BJ (cell line): ENCODE data around the gene FBXL14. TPM values are rescaled to one million over a fixed set of nuclear protein-coding genes. Genes with fewer than 3 reads are reported as not detected.

Experiments used
- CTCF ChIA-PET: fragments of 350-600 bp; formaldehyde crosslinking; extraction: SDS; loops from one replicate; lab custom pipeline; 2021; ENCODE audit warnings: antibody characterized with exemption, inconsistent platforms; lab: Yijun Ruan, JAX
- POLR2A ChIA-PET: fragments of 300-600 bp; sonication (Branson Sonifier 250); formaldehyde crosslinking; extraction: SDS; loops from one replicate; lab custom pipeline; 2021; ENCODE audit warnings: antibody characterized with exemption; lab: Charles Lee
- DNase-seq: peaks from one replicate; pipeline ENCODE4 v3.0.0-alpha.2; 2011; ENCODE audit warnings: low read depth
- H3K27me3 ChIP-seq: 2 replicates; pipeline ENCODE4 v1.6.0; 2011; ENCODE audit warnings: low read length; ENCODE audit not compliant: control insufficient read depth, insufficient read depth
- H3K36me3 ChIP-seq: 2 replicates; pipeline ENCODE4 v1.5.1; 2011; ENCODE audit warnings: low read length; ENCODE audit not compliant: control insufficient read depth, insufficient read depth
- H3K4me3 ChIP-seq: 2 replicates; pipeline ENCODE4 v1.5.1; 2011; ENCODE audit warnings: low read depth, mild to moderate bottlenecking, control low read depth, low read length
- polyA plus RNA-seq: library from polyadenylated mRNA; depleted of rRNA; stranded (reverse); fragments of >200 nt; gene quantifications from 2 replicates; pipeline ENCODE4 v1.2.3, GENCODE V29; 2011; rRNA removed
- TF ChIP-seq, protein P1 (sequence below): IDR thresholded peaks from 2 replicates; pipeline ENCODE4 v1.5.1; 2011; ENCODE audit warnings: low read depth, mild to moderate bottlenecking, control low read depth, inconsistent platforms, low read length, moderate library complexity; ENCODE audit not compliant: insufficient read depth

The FBXL14 gene
- polyA plus RNA-seq, 1 experiment, result 9.4 TPM

DNA sequence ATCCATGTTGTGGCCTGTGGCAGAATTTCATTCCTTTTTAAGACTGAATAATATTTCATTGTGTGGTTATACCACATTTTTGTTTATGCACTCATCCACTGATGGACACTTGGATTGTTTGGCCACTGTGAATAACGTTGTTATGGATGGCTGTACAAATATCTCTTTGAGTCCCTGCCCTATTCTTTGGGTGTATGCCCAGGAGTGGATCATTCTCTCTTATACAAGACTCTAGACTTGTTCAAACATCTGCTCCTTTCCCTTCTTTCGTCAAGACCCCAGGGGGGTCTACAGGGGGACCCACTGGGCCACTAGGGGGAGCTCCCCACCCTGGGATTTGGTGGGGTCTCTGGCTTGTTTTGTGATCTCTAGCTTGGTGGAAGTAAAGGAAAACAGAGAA is 77.4 kb downstream of the FBXL14 start:
- Histone ChIP-seq H3K4me3 (no peak overlapping the region), H3K27me3 (no peaks in the 10 kb centered on the region), H3K36me3 (no peaks in the 10 kb centered on the region)
- POLR2A ChIA-PET, result no interaction called here
- peak; percentile 70 for DNase-seq
- TF ChIP-seq, protein P1, sequence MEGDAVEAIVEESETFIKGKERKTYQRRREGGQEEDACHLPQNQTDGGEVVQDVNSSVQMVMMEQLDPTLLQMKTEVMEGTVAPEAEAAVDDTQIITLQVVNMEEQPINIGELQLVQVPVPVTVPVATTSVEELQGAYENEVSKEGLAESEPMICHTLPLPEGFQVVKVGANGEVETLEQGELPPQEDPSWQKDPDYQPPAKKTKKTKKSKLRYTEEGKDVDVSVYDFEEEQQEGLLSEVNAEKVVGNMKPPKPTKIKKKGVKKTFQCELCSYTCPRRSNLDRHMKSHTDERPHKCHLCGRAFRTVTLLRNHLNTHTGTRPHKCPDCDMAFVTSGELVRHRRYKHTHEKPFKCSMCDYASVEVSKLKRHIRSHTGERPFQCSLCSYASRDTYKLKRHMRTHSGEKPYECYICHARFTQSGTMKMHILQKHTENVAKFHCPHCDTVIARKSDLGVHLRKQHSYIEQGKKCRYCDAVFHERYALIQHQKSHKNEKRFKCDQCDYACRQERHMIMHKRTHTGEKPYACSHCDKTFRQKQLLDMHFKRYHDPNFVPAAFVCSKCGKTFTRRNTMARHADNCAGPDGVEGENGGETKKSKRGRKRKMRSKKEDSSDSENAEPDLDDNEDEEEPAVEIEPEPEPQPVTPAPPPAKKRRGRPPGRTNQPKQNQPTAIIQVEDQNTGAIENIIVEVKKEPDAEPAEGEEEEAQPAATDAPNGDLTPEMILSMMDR, result peak; percentile 48
- CTCF ChIA-PET, result interaction anchor here (1.4 to 1.5 kb wide), 2 partner anchors 66 to 136 kb away, joined by 3 to 5 read pairs; no protein-coding TSS in a partner anchor

Other genes with a start within 250 kb of the FBXL14 start
- 38.7 and 57.3 TPM in 2 replicates for gene WNT5B, start 34.6 kb upstream of the FBXL14 start, polyA plus RNA-seq
- 17.5 and 32.1 TPM in 2 replicates for gene ADIPOR2, start 96.5 kb upstream of the FBXL14 start, polyA plus RNA-seq
- not detected in 2 replicates for gene LRTM2, start 226.0 kb upstream of the FBXL14 start, polyA plus RNA-seq